ENCODE measurements around the gene TBC1D24. TPM values are rescaled to one million over a fixed set of nuclear protein-coding genes. Genes with fewer than 3 reads are reported as not detected.

TBC1D24 gene
- total RNA-seq, 3 donors from 2014 or later, result 6.9 to 14.3 (median 8.5) TPM

GRCh38 chr16:2511996-2512734, 37.2 kb downstream of the TBC1D24 start:
- DNase-seq (peak in 1 of 3 donors; percentile 49), ATAC-seq (no peak)
- H3K9me3 ChIP-seq, result no peaks in the 10 kb centered on the region
- intact Hi-C loops (cut with DNase I, micrococcal nuclease), result no loop called here
- TF ChIP-seq CTCF (IDR thresholded peaks at IDR 0.05), result no peak
- peaks cover 27% of the 10 kb centered on the region for H3K4me1 ChIP-seq (ENCODE audit: low read depth)
- H3K4me3 ChIP-seq, result no peak overlapping the region
- H3K36me3 ChIP-seq (ENCODE audit: low read depth), result no peaks in the 10 kb centered on the region

- Histone ChIP-seq H3K9me3 (no peaks in the 10 kb centered on the region), H3K4me1 (ENCODE audit: low read depth) (peaks cover 32% of the 10 kb centered on the region), H3K4me3 (no peak overlapping the region), H3K36me3 (ENCODE audit: low read depth) (no peaks in the 10 kb centered on the region)
- no peak for TF ChIP-seq CTCF (IDR thresholded peaks at IDR 0.05)
- ATAC-seq (no peak), DNase-seq (peak in 2 of 3 donors; percentile 54 to 73)
- intact Hi-C loops (cut with DNase I, micrococcal nuclease), result no loop called here
These were observed 37.9 kb downstream of the TBC1D24 start for GRCh38 chr16:2512735-2513404.

GRCh38 chr16:2513405-2514332, 38.7 kb downstream of the TBC1D24 start, which contains the start of gene ATP6V0C:
Gene ATP6V0C (plus strand): TSS chr16:2513952. CDS start chr16:2514104, 152 bp downstream.
- Histone ChIP-seq H3K4me3 (peak within 1 kb of the TSS; percentile 98), H3K4me1 (ENCODE audit: low read depth) (peaks cover 39% of the 10 kb centered on the region), H3K36me3 (ENCODE audit: low read depth) (no peaks in the 10 kb centered on the region), H3K9me3 (no peaks in the 10 kb centered on the region)
- no peak for TF ChIP-seq CTCF (IDR thresholded peaks at IDR 0.05)
- peak; percentile 95 to 97 (median 96) for DNase-seq
- intact Hi-C loops (cut with DNase I, micrococcal nuclease), result no loop called here
- ATAC-seq, result peak; percentile 89

GRCh38 chr16:2514333-2515179, 39.6 kb downstream of the TBC1D24 start:
- TF ChIP-seq CTCF (IDR thresholded peaks at IDR 0.05), result no peak
- H3K4me1 ChIP-seq (ENCODE audit: low read depth), result peaks cover 48% of the 10 kb centered on the region
- no peaks in the 10 kb centered on the region for H3K9me3 ChIP-seq
- intact Hi-C loops (cut with DNase I, micrococcal nuclease), result no loop called here
- peak overlapping the region; percentile 98 for H3K4me3 ChIP-seq
- peak in 2 of 3 donors; percentile 71 to 78 for DNase-seq
- ATAC-seq, result peak; percentile 5
- H3K36me3 ChIP-seq (ENCODE audit: low read depth), result no peaks in the 10 kb centered on the region
